ENCODE results near the gene PVR.

The PVR gene

DNA sequence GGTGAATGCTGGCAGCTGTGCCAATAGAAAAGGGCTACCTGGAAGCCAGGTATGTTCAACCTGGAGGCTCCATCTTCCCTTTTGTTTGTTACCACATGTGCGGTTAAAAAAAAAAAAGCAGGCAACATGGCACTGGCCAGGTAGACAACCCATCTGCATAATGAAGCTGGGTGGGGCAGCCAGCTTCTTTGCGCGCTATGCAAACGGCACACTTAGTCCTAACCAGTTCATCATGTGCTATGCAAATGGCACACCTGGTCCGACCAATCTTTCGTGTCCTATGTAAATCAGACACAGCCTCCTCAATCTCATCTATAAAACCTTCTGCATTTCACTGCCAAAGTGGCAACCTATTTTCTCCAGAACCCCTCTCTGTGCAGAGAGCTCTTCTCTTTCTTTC lies 41.6 kb upstream of the PVR start:
- no peak for TF ChIP-seq CTCF (IDR thresholded peaks at IDR 0.05; ENCODE audit: insufficient read depth, low read depth, low read length, missing control alignments)
- H3K4me3 ChIP-seq (ENCODE audit: low read depth, low read length): no peak overlapping the region
- no peak for DNase-seq (ENCODE audit: low read depth)

GRCh38 chr19:44603201-44603945 lies 40.3 kb upstream of the PVR start:
- TF ChIP-seq CTCF (IDR thresholded peaks at IDR 0.05; ENCODE audit: insufficient read depth, low read depth, low read length, missing control alignments): no peak
- no peak overlapping the region for H3K4me3 ChIP-seq (ENCODE audit: low read depth, low read length)
- no peak for DNase-seq (ENCODE audit: low read depth)

- DNase-seq (ENCODE audit: low read depth): no peak
- TF ChIP-seq CTCF (IDR thresholded peaks at IDR 0.05; ENCODE audit: insufficient read depth, low read depth, low read length, missing control alignments): no peak
- H3K4me3 ChIP-seq (ENCODE audit: low read depth, low read length): no peak overlapping the region
These were observed 39.5 kb upstream of the PVR start for GRCh38 chr19:44604241-44604640.

DNA sequence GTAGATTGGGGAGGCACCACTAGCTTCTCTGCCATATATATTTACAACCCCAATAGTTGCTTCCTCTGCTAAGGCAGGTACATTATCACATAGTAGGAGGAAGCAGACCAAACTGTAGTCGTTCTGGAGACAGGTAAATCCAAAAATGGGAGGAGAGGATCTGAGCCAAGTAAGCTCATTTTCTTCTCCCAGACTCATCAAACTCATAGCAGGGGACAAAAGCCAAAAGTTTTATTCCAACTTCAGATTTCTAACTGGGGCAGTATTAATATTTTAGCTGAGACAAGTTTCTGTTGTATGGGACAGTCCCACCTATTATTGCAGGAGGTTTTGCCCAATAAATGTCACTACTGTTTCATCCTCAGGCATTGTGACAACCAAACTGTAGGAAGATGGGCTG lies 38.2 kb upstream of the PVR start:
- no peak overlapping the region for H3K4me3 ChIP-seq (ENCODE audit: low read depth, low read length)
- no peak for TF ChIP-seq CTCF (IDR thresholded peaks at IDR 0.05; ENCODE audit: insufficient read depth, low read depth, low read length, missing control alignments)
- no peak for DNase-seq (ENCODE audit: low read depth)

- DNase-seq (ENCODE audit: low read depth): no peak
- no peak overlapping the region for H3K4me3 ChIP-seq (ENCODE audit: low read depth, low read length)
- TF ChIP-seq CTCF (IDR thresholded peaks at IDR 0.05; ENCODE audit: insufficient read depth, low read depth, low read length, missing control alignments): no peak
These were observed 36.7 kb upstream of the PVR start for GRCh38 chr19:44607049-44607448.

- no peak for DNase-seq (ENCODE audit: low read depth)
- H3K4me3 ChIP-seq (ENCODE audit: low read depth, low read length): no peak overlapping the region
- TF ChIP-seq CTCF (IDR thresholded peaks at IDR 0.05; ENCODE audit: insufficient read depth, low read depth, low read length, missing control alignments): no peak
These were observed 35.8 kb upstream of the PVR start for GRCh38 chr19:44607917-44608316.

- no peak for TF ChIP-seq CTCF (IDR thresholded peaks at IDR 0.05; ENCODE audit: insufficient read depth, low read depth, low read length, missing control alignments)
- no peak overlapping the region for H3K4me3 ChIP-seq (ENCODE audit: low read depth, low read length)
- DNase-seq (ENCODE audit: low read depth): no peak
These were observed 35.3 kb upstream of the PVR start for GRCh38 chr19:44608391-44608821.

Measured in GM12865 (cell line).